HG03432 (cell line): Measurements from ENCODE around the gene AQP12A.

Source experiments
- ATAC-seq: cut with Tn5 transposase; IDR thresholded peaks from one replicate; pipeline ENCODE4 v1.9.1; 2021; ENCODE audit warnings: mild to moderate bottlenecking, moderate library complexity; ENCODE audit not compliant: unreplicated experiment

AQP12A gene

GRCh38 chr2:240734756-240735155, 43.1 kb downstream of the AQP12A start:
- no peak for ATAC-seq

- ATAC-seq, result no peak
Measured at GRCh38 chr2:240735476-240735875, 43.8 kb downstream of the AQP12A start.

GRCh38 chr2:240736281-240737250, 44.9 kb downstream of the AQP12A start:
- no peak for ATAC-seq

DNA sequence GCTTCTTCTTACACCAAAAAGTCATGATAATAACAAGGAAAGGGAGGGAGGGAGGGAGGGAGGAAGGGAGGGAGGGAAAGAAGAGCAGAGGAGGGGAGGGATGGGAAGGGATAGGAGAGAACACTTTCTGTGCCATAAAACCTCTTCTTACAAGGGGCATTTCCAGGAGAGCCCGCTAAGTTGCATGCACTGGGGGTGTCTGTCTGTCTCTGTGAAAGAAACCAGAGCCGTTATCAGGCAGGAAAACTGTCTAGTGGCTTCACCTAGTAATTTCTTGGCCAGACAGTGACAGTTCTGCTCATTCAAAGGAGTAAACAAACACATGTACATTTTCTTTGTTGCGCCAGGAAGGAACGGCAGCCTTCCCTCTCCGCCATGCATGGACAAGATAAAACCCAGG, 45.8 kb downstream of the AQP12A start:
- no peak for ATAC-seq

- no peak for ATAC-seq
Measured at GRCh38 chr2:240737958-240738357, 46.3 kb downstream of the AQP12A start.

- ATAC-seq, result no peak
Measured at GRCh38 chr2:240739797-240740196, 48.1 kb downstream of the AQP12A start.

DNA sequence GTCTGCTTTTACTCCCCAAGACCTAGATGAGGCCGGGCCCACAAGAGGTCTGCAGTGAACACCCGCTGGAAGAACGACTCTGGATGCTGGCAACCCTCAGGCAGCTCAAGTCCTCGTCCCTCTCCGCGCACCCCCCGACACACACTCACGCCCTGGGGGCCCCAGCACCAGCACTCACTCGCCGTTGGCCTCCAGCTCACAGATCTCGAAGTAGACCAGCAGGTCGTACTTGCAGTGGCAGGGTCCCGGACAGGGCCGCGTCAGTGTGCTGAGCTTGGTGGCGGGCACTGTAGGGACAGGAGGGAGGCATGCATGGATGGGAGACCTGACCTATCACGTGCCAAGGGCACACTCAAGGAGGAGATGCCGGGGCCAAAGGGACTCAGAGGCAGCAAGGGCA, 49.4 kb downstream of the AQP12A start:
- ATAC-seq, result no peak

DNA sequence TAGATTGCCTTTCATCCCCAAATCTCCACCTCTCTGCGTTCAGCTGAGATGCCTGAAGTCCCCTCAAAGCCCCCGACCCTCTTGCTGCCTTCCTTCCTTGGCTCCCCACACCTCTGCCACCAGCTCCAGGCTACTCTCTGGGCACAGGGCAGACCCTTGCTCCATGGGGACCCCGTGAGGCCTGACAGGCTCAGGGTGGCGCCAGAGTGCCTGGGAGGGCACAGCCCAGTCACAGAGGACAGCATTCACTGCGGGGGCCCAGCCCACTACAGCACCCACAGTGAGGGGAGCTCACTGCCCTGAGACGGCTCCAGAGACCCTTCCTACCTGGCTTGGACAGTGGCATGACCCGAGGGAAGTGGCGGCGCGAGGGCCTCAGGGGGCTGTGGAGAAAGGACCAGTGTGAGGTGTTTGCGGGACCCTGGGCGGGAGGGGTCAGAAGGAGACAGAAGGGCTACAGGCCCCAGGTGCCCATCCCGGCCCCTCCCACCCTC, 51.0 kb downstream of the AQP12A start:
- ATAC-seq, result no peak

DNA sequence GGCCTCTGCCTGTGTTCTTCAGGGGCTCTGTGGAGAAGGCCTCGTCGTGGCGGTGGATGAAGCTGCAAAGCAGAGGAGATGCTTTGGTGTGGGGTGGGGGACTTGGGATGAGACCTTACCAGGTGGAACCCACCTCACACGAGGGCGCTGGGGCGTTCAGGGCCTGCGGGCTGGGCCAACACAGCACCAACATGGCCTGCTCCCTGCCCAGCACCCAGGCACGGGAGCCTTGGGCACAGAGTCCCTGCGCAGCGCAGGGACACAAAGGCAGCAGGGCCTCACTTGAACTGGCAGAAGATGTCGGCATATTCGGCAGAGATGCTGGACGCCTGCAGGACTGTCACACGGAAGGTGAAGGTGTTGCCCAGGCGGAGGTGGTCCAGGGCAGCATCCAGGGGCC, 53.8 kb downstream of the AQP12A start:
- no peak for ATAC-seq

- no peak for ATAC-seq
Measured at GRCh38 chr2:240745962-240746361, 54.3 kb downstream of the AQP12A start.

- ATAC-seq, result no peak
Measured at GRCh38 chr2:240746671-240747070, 55.0 kb downstream of the AQP12A start.

GRCh38 chr2:240747256-240747655, 55.6 kb downstream of the AQP12A start:
- ATAC-seq, result no peak
